Measurements from ENCODE around the gene CCDC28B.

The CCDC28B gene

GRCh38 chr1:32195531-32195930 lies 4.9 kb upstream of the CCDC28B start:
- no peak for DNase-seq

- DNase-seq, result peak; percentile 46
These were observed 4.2 kb upstream of the CCDC28B start for GRCh38 chr1:32195972-32196823.

- no peak for DNase-seq
These were observed 3.3 kb upstream of the CCDC28B start for GRCh38 chr1:32197074-32197473.

- DNase-seq, result no peak
These were observed 2.6 kb upstream of the CCDC28B start for GRCh38 chr1:32197837-32198236.

- no peak for DNase-seq
These were observed 2.0 kb upstream of the CCDC28B start for GRCh38 chr1:32198237-32199042.

GRCh38 chr1:32199043-32199716 lies 1.2 kb upstream of the CCDC28B start:
- DNase-seq, result no peak

- no peak for DNase-seq
These were observed 700 bp upstream of the CCDC28B start for GRCh38 chr1:32199717-32200072.

GRCh38 chr1:32201011-32201855 lies 838 bp downstream of the CCDC28B start:
- DNase-seq, result peak; percentile 84

- DNase-seq, result no peak
These were observed 4.6 kb downstream of the CCDC28B start for GRCh38 chr1:32204943-32205361.

GRCh38 chr1:32205401-32206370 lies 5.3 kb downstream of the CCDC28B start, which contains the start of gene IQCC:
Gene IQCC, plus strand, starts transcription at chr1:32205671. Its CDS starts 11 bp downstream, at chr1:32205682.
- DNase-seq, result peak; percentile 90

GRCh38 chr1:32208469-32208868 lies 8.1 kb downstream of the CCDC28B start:
- no peak for DNase-seq

- DNase-seq, result no peak
These were observed 8.5 kb downstream of the CCDC28B start, which contains the start of gene DCDC2B for GRCh38 chr1:32208891-32209328. Gene DCDC2B, plus strand, starts transcription at chr1:32209089. Its CDS starts 5 bp downstream, at chr1:32209094.

GRCh38 chr1:32215629-32216480 lies 15.5 kb downstream of the CCDC28B start:
- DNase-seq, result peak; percentile 70

- no peak for DNase-seq
These were observed 16.2 kb downstream of the CCDC28B start for GRCh38 chr1:32216566-32216965.

- DNase-seq, result no peak
These were observed 18.6 kb downstream of the CCDC28B start for GRCh38 chr1:32219022-32219421.

GRCh38 chr1:32220746-32221580 lies 20.6 kb downstream of the CCDC28B start:
- no peak for DNase-seq

- no peak for DNase-seq
These were observed 21.2 kb downstream of the CCDC28B start for GRCh38 chr1:32221581-32221979.

- peak; percentile 93 for DNase-seq
These were observed 21.8 kb downstream of the CCDC28B start, which contains the start of the genes EIF3I and TMEM234 for GRCh38 chr1:32221980-32222755. Gene EIF3I, plus strand, starts transcription at chr1:32222407. Its CDS starts 35 bp downstream, at chr1:32222442. Gene TMEM234, minus strand, starts transcription at chr1:32222353. Its CDS starts 31 bp downstream, at chr1:32222322.
